HG03354 (cell line): Measurements from ENCODE around the gene NMT1.

ENCODE experiments used
- ATAC-seq: cut with Tn5 transposase; IDR thresholded peaks from one replicate; pipeline ENCODE4 v1.9.1; 2021; ENCODE audit warnings: mild to moderate bottlenecking; ENCODE audit not compliant: unreplicated experiment, poor library complexity, severe bottlenecking

The NMT1 gene

DNA sequence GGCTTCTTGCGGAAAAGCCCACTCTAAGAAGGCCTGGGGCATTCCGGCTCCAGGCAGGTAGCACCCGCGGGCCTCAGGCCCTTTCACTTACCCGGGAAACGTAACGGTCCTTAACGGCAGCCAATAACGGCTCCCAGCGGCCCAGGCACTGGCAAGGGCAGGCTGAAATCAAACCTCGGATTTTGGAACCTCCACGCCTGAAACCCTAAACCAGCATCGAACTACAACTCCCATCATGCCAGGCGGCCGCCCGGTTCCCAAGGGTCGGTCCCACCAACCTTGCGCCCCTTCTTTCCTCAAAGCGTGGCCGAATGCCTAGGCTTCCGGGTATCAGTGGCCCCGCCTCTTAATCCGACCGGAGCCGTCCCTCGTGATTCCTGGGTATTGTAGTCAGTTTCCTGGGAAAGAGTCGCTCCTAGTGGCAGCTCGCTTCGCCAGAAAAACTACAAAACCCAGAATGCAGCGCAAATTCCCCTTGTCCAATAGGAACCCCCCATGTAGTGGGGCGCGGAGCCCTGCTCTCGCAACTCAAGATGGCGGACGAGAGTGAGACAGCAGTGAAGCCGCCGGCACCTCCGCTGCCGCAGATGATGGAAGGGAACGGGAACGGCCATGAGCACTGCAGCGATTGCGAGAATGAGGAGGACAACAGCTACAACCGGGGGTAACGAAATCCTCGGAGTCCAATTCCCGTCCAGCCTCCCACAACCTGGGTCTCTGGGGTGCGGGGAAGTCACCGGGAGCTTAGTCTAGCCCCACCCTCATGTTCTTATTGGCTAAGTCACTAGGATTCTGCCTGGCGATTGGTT, at the start of gene NMT1:
Gene NMT1 (plus strand): TSS at position 521 of the 809 bp plus-strand sequence. CDS start 13 bp downstream, at position 534.
- peak; percentile 89 for ATAC-seq

- ATAC-seq: no peak
These were observed 49.4 kb upstream of the NMT1 start for GRCh38 chr17:45011767-45012166.

DNA sequence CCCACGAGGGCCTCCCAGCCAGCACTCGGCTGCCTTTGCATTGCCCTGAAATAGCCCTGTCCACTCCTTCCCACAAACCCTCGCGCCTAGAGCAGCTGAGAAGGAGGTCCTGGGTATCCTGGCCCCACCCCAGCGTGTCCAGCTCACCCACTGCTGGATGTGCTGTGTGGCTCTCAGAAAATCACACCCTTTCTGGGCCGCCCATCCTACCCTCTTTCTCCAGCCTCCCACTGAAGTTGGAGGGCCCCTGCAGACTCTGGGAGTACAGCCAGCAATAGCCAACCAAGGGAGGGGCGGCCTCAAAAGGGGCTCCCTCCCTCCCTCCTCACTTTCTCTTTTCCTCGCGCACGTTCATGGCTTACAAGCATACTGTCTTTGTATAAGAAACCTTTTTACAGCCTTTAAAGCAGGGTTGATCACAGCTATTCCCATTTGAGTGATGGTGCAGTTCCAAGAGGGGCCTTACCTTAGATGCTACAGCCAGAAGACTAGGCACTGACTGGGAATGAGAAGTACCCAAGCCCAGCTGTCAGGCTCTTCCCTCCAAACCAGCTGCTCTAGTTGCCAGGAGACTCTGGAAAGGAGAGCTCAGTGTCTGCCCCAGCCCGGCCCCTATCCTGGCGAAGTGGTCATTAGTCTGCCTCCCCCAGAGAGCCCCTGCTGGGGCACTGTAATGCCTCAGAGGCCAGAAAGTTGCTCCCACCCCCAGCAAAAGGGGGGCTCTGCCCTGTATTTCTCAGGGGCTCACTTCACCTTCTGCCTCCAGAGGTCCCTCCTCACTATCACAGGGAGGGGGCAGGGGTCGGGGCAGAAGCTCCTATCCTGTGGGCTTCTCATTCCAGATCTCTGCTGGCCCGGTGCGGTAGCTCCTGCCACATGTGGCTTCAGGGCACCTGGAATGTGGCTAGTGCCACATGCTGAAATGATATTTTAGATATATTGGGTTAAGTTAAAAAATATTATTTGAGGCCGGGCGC, 47.8 kb upstream of the NMT1 start:
- no peak for ATAC-seq

GRCh38 chr17:45016237-45016636, 44.9 kb upstream of the NMT1 start:
- no peak for ATAC-seq

DNA sequence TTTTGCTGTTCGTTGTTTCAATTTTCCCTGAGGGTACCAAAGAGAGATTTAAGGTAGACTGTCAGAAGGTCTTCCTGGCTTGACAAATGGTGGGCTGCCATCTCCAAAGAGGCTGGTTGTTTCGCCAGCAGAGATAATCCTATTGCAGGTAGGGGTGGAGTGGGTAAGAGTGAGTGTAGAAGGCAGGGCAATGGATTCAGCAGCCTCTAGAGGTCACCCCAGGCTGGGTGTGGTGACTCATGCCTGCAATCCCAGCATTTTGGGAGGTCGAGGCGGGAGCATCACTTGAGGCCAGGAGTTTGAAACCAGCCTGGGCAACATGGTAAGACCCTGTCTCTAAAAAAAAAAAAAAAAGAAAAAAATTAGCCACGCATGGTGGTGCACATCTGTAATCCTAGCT, 44.3 kb upstream of the NMT1 start:
- ATAC-seq: no peak

DNA sequence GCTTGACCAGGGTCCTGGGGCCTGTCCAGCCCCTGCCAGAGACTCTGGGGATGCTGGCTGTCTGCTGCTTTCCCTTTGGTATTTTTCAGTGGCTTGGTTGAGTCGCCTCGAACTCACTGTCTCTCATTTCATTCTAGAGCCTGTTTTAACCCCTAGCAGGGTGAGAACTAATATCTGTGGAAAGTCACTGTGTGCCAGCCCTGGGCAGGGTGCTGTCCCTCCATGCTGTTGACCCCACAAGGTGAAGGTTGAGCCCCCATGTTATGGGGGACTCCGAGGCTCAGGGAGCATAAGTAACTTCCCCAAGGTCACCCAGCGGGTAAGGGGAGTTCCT, 42.6 kb upstream of the NMT1 start:
- no peak for ATAC-seq

DNA sequence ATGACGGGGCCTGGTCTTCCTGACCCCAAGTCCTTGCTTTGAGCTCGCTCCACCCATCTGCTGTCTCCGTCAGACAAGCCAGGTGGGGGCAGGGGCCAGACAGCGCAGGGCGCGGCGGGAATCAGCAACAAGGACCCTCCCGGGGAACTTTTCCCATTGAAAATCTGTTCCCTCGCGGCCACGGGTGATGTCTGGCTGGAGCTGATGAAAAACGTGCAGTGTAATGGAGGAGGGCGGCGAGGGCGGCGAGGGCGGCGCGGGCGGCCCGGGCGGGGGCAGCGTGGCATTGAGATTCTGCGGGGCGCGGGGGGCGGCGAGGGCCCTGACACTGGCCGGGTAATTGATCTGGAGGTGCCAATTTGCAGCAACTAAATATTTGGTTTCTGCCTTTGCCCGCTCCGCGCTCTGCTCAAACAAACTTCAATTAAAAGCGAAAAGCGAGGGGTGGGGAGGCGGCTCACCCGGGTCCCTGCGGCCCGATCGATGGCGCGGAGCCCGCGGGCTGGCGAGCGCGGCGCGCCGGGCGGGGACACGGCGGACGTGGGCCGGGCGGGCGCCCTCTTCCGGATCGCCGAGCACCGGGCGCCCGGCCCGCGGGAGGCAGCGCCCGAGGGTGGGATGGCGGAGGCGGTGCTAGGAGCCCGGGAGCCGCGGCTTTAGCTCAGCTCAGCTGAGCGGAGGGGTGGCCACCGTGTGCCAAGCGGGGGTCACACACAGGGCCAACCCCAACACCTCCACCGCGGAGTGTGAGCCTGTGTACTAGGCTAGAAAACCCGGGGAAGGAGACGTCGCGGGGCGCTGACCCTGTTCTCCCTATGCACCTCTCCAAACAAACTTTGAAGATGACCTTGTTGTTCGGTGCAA, 42.0 kb upstream of the NMT1 start:
- no peak for ATAC-seq

GRCh38 chr17:45020354-45021138, 40.6 kb upstream of the NMT1 start:
- ATAC-seq: no peak

DNA sequence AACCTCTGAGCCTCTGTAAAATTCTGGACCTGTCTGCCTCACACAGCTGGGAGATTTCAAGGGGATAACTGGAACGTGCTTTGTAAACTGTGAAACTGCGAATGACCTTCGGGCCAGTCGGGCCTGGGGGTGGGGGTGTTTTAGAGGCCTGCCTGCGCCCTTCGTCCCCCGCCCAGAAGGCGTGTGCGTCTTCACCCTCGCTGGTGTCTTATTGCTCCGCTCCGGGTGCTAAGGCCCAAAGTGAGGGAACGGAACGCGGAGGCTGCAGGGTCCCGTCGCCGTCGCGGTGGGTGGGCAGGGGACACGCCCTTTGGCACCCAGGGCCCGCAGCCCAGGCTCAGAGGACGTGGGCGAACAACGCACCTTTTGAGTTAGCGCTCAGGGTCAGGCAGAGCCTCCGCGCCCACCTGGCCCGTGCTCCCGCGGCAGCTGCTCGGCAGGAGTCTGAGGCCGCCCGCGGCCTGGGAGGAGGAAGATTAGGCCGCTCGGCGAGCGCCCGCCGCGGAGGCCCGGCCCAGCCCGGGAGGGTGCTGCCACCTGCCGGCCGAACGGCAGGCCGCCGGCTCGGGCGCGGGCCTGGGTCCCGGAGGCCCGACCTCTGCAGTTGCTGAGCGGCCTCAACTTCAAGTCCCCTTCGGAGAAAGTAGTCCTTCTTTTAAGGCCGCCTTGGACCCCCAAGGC, 39.4 kb upstream of the NMT1 start:
- ATAC-seq: peak; percentile 55

- no peak for ATAC-seq
These were observed 38.8 kb upstream of the NMT1 start for GRCh38 chr17:45022288-45022648.

- ATAC-seq: no peak
These were observed 38.3 kb upstream of the NMT1 start for GRCh38 chr17:45022655-45023339.

DNA sequence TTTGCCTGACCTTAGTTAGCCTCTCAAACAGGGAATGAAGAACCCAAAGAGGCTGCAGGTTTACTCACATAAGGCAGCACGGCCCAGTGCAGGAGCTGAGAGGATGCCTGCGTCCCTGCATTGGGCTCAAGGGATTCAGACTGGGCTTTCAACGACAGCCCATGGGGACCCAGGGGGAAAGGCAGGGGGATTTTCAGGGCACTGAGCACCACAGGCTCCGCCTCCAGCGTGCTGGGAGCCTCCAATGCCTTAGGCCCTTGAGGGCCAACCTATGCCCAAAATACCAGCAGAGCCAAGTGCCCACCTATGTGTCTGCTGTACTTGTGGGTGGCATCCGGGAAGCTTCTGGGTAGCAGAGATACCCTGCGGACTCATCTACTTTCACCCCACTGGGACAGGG, 32.0 kb upstream of the NMT1 start:
- ATAC-seq: no peak

DNA sequence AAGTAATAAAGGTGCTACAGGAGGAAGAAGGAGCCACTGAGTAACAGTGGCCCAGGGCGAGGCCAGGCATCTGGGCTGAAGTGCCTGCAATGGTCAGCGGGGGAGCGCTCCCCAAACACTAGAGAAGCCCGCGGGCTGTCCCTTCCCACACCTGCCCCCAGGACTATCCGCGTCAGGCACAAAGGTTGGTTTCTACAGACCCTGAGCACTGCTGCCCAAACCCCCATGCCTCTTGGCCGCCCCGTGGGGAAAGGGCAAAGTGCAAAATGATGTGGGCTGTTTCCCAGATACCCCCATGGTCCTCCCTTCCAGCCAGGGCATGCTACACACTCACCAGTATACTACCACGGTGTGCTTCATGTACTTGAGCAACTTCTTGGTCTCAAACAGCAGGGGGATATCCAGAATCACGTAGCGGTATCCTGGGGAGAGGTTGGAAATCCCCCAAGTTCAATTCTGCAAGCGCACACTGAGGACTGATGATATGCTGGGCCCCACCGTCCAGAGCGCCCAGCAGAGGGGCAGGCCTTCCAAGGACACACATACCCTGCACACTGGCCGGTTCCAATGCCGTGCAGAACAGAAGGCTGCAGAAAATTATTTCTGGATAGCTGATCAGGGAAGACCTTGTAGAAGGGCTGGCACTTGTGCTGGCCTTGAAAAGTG, 31.2 kb upstream of the NMT1 start:
- ATAC-seq: no peak

DNA sequence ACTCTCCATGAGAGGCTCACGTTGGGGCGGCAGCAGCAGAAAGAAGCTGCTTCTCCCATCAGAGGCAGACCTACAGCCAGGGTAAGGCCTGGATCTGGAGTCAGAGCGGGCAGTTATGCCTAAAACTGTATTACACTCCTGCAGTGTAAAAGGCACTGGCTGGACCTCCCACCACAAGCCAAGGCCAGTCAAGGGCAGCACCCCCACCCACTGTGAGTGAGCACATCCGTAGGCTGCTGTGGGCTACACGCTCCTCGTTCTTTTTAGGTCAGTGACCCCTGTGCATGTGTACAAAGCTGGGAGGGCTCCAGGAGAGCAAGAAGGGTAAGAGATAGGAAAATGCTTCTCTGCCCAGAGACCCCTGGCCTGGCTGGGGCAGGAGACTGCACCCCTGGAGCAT, 30.4 kb upstream of the NMT1 start:
- ATAC-seq: no peak

DNA sequence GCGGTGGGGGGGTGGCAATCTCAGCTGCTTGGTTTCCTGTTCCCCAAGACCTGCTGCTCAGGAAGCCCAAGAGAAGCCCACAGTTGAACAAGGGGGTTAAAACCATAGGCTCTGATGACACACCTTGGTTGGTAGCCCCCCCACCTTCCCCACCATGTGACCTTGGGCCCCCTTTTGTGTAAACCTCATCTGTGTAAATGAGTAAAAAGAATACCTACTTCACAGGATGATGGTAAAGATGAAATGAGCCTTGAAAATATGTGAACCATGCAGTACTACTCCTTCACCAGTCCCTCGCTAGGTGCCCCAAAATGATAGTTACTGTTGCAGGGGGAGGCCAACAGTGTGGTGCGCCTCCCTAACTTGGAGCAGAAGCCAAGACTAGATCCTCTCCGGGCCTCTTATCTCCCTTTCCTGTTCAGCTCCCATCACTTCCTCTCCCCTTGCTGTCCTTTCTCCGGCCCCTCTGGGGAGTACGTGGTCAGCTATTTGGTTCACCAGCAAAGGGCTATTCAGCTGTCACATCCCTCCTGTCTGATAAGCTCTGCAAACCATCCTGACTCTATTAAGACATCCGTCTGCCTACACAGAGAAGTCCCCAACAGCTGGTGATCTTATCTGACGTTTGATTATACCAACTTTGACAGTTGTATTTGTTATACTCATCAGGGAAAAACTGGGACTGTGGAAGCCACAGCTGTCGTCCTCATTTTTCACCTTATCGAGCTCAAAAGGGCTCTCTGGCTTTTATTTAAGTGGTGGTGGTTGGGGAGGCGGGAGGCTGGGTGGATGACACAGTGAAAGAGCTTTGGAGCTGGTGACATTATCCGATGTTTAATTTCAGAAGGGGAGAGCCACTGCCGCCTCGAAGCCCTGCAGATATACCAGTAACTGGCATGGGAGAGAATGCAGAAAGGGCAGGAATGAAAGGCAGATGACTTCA, 29.6 kb upstream of the NMT1 start:
- ATAC-seq: no peak

DNA sequence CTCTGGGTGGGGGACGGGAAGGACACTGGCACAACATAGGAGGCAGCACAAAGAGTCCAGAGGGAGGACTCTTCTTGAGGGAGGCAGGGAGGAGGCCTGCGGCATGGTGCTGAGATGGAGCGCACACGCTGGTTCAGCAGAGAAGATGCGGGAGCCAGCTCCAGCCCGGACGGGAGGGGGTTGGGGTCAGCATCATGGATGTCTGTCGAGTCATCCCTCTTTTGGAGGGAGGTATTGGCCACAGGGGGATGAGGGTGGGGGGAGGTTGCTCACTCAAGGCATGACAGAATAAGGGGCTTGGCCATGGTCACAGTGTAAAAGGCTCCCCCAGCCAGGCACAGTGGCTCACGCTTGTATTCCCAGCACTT, 29.0 kb upstream of the NMT1 start:
- no peak for ATAC-seq

GRCh38 chr17:45034599-45034998, 26.5 kb upstream of the NMT1 start:
- ATAC-seq: no peak
